Thyroid gland (tissue), 4 donors: ENCODE measurements around the gene SCMH1. TPM values are rescaled to one million over a fixed set of nuclear protein-coding genes. Genes with fewer than 3 reads are reported as not detected.

Experiments used
- DNase-seq, 2 donors: peaks; one replicate each; pipeline ENCODE4 v3.0.0-alpha.2; 2019
- H3K27ac ChIP-seq, 3 donors: fragments of 200-600 bp; sonication (generic); 1 replicate in 2 of 3; 2 replicates in 1 of 3; pipeline ENCODE4 v1.5.1; 2016 to 2019; ENCODE audit warnings: mild to moderate bottlenecking in 1 of 3, moderate library complexity in 1 of 3
- H3K27me3 ChIP-seq: fragments of 200-600 bp; sonication (generic); one replicate; pipeline ENCODE4 v1.5.1; 2019
- H3K36me3 ChIP-seq, 2 donors: fragments of 200-600 bp; sonication (generic); one replicate each; pipeline ENCODE4 v1.5.1; 2016 to 2019
- H3K4me1 ChIP-seq, 2 donors: fragments of 200-600 bp; sonication (generic); one replicate each; pipeline ENCODE4 v1.5.1; 2017 to 2019
- H3K4me3 ChIP-seq, 3 donors: fragments of 200-600 bp; sonication (generic); replicated peaks in 1 of 3; 1 replicate in 2 of 3; 2 replicates in 1 of 3; pipeline ENCODE4 v1.5.1; 2016; ENCODE audit warnings: mild to moderate bottlenecking in 1 of 3
- H3K9me3 ChIP-seq: fragments of 200-600 bp; sonication (generic); one replicate; pipeline ENCODE4 v1.5.1; 2017
- POLR2A ChIP-seq, 2 donors: fragments of 450-650 bp; IDR thresholded peaks; one replicate each; pipeline ENCODE4 v1.6.1; 2017; ENCODE audit warnings: antibody characterized with exemption in 2 of 2, mild to moderate bottlenecking in 2 of 2, moderate library complexity in 1 of 2
- WGBS, 2 donors: methylation state at CpG; one replicate each; pipeline ENCODE4 v1.1.5; 2017; 5-methylcytosine and 5-hydroxymethylcytosine counted together
- intact Hi-C: fragments of 100-400 bp; cut with DNase I; formaldehyde crosslinking; loops from one replicate; pipeline ENCODE4 v1.15.1; 2023
- total RNA-seq, 4 donors: library from RNA; depleted of rRNA; stranded (reverse); fragments of >200 nt; gene quantifications; one replicate each; pipeline ENCODE4 v1.2.3, GENCODE V29; 2016
- TF ChIP-seq, protein P1 (sequence below), 6 experiments: fragments of 200-600 bp in 3 of 6; fragments of 450-650 bp in 3 of 6; sonication (generic) in 3 of 6; IDR thresholded peaks; one replicate each; pipeline ENCODE4 v1.5.1; 2016 to 2019; ENCODE audit warnings: antibody characterized with exemption in 6 of 6, mild to moderate bottlenecking in 2 of 6, inconsistent platforms in 1 of 6, moderate library complexity in 1 of 6

SCMH1 gene
- total RNA-seq, 4 donors from 2014 or later = 30.6 to 93.0 (median 47.5) TPM

DNA sequence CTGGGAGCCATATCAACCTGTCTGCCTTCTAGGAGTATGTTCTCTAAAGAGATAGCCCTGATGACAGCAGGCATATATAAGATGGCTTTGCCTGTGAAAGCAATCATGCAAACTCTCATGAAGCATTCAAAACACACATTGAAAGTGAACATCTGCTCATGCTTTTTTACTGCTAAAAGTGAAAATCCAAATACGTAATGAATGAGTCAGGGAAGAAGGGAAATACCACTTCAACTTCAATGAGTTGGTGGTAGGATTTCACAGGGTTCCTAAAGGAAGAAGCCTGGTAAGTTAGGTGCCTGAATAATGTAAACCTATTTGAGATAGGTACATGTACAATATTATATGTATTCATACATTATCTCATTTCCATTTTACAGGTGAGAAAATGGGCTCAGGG lies 170.1 kb downstream of the SCMH1 start:
- Histone ChIP-seq H3K27me3 (no peaks in the 10 kb centered on the region), H3K36me3 (peaks cover 0 to 5% of the 10 kb centered on the region in 2 donors), H3K4me1 (peaks cover 6 to 13% of the 10 kb centered on the region in 2 donors), H3K4me3 (no peak overlapping the region), H3K27ac (no peak overlapping the region), H3K9me3 (no peaks in the 10 kb centered on the region)
- 97 to 98% methylated on average over 1 of the region's 1 CpG for WGBS, 2 donors
- no peak for DNase-seq
- intact Hi-C loops = no loop called here
- TF ChIP-seq POLR2A (IDR thresholded peaks at IDR 0.05) = no peak
- TF ChIP-seq, protein P1, sequence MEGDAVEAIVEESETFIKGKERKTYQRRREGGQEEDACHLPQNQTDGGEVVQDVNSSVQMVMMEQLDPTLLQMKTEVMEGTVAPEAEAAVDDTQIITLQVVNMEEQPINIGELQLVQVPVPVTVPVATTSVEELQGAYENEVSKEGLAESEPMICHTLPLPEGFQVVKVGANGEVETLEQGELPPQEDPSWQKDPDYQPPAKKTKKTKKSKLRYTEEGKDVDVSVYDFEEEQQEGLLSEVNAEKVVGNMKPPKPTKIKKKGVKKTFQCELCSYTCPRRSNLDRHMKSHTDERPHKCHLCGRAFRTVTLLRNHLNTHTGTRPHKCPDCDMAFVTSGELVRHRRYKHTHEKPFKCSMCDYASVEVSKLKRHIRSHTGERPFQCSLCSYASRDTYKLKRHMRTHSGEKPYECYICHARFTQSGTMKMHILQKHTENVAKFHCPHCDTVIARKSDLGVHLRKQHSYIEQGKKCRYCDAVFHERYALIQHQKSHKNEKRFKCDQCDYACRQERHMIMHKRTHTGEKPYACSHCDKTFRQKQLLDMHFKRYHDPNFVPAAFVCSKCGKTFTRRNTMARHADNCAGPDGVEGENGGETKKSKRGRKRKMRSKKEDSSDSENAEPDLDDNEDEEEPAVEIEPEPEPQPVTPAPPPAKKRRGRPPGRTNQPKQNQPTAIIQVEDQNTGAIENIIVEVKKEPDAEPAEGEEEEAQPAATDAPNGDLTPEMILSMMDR (IDR thresholded peaks at IDR 0.05) = no peak

DNA sequence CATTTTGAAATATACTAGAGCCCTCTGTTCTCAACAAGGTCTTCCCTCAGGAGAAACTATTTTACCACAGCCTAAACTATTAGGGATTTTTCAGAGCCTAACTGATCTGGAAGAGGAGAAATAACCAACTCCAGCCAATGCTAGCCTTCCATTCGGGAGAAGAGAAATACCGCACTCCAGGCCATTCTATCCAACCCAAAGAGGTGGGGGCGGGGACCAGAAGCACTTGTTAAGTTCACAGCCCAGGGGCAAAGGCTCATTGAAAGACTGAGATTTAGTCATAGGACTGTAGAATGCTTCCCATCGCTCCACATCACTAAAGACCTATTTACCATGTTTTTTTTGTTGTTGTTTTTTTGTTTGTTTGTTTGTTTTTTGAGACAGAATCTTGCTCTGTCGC lies 185.2 kb downstream of the SCMH1 start:
- intact Hi-C loops = no loop called here
- no peaks in the 10 kb centered on the region for H3K4me1 ChIP-seq
- no peaks in the 10 kb centered on the region for H3K27me3 ChIP-seq
- 94% methylated on average over 5 of the region's 5 CpGs for WGBS, 2 donors
- H3K9me3 ChIP-seq = no peaks in the 10 kb centered on the region
- peaks cover 4 to 12% of the 10 kb centered on the region in 2 donors for H3K36me3 ChIP-seq
- H3K4me3 ChIP-seq = no peak overlapping the region
- H3K27ac ChIP-seq = no peak overlapping the region
- TF ChIP-seq, protein P1 (IDR thresholded peaks at IDR 0.05) = no peak
- no peak for TF ChIP-seq POLR2A (IDR thresholded peaks at IDR 0.05)
- no peak for DNase-seq

DNA sequence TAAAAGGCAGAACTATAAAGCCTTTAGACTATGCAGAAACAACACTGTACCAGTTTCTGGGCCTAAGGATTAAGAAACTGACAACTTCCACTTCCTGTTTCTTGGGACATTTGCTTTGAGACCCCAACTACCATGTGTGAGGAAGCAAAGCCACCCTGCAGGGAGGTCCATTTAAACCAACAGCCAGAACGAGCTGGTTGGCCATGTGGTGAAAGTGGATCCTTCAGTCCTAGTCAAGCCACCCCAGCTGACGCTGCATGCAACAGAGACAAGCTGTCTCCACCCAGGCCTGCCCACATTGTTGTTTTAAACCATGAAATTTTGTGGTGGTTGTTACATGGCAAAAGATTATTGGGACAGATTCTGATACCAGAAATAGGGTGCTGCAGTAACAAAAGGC lies 188.8 kb downstream of the SCMH1 start:
- Histone ChIP-seq H3K36me3 (peaks cover 0 to 15% of the 10 kb centered on the region in 2 donors), H3K27me3 (no peaks in the 10 kb centered on the region), H3K9me3 (no peaks in the 10 kb centered on the region), H3K4me3 (no peak overlapping the region), H3K4me1 (no peaks in the 10 kb centered on the region), H3K27ac (no peak overlapping the region)
- no peak for TF ChIP-seq POLR2A (IDR thresholded peaks at IDR 0.05)
- TF ChIP-seq, protein P1 (IDR thresholded peaks at IDR 0.05) = no peak
- WGBS, 2 donors = 82 to 83% methylated on average over 2 of the region's 2 CpGs
- intact Hi-C loops = no loop called here
- DNase-seq = no peak

DNA sequence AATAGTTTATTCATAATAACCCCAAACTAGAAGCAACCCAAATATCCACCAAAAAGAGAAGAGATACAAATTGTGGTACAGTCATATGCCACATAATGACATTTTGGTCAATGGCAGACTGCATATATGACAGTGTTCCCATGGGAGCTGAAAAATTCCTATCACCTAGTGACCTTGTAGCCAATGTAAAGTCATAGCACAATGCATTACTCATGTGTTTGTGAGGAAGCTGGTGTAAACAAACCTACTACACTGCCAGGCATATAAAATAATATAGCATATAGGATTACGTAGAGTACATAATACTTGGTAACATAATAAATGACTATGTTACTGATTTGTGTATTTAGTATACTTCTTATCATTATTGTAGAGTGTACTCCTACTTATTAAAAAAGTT lies 191.1 kb downstream of the SCMH1 start:
- no peak for DNase-seq
- TF ChIP-seq POLR2A (IDR thresholded peaks at IDR 0.05) = no peak
- TF ChIP-seq, protein P1 (IDR thresholded peaks at IDR 0.05) = no peak
- H3K27me3 ChIP-seq = no peaks in the 10 kb centered on the region
- peaks cover 0 to 17% of the 10 kb centered on the region in 2 donors for H3K36me3 ChIP-seq
- no peaks in the 10 kb centered on the region for H3K9me3 ChIP-seq
- intact Hi-C loops = no loop called here
- no peak overlapping the region for H3K27ac ChIP-seq
- peaks cover 0 to 3% of the 10 kb centered on the region in 2 donors for H3K4me1 ChIP-seq
- WGBS, 2 donors = 97% methylated on average over 1 of the region's 1 CpG
- no peak overlapping the region for H3K4me3 ChIP-seq

DNA sequence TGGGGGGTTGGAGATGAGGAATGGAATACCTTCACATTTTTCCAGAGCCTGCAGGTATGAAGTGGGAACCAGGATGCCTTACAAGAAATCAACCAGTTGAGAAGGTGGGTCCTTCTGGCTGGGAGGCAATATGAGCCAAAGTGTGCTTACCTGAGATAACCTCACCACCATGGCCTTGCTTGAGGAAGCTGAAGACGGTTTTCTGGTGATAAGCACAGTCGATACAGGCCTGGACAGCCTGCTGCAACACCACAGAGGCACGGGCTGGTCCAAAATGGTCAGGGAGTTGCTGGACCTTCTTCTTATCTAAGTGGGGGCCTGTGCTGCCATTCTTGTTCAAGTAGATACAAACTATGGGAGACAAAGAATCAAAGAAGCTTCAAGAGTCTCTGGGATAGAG lies 193.6 kb downstream of the SCMH1 start:
- intact Hi-C loops = no loop called here
- Histone ChIP-seq H3K9me3 (no peaks in the 10 kb centered on the region), H3K4me1 (peaks cover 3 to 4% of the 10 kb centered on the region in 2 donors), H3K27ac (no peak overlapping the region), H3K27me3 (no peaks in the 10 kb centered on the region), H3K36me3 (peaks cover 5 to 12% of the 10 kb centered on the region in 2 donors), H3K4me3 (no peak overlapping the region)
- DNase-seq = no peak
- 96 to 98% methylated on average over 3 of the region's 3 CpGs for WGBS, 2 donors
- no peak for TF ChIP-seq POLR2A (IDR thresholded peaks at IDR 0.05)
- TF ChIP-seq, protein P1 (IDR thresholded peaks at IDR 0.05) = no peak
